T-cell (primary cell): ENCODE measurements around the gene STK32C. TPM values are rescaled to one million over a fixed set of nuclear protein-coding genes. Genes with fewer than 3 reads are reported as not detected.

ENCODE experiments used
- ATAC-seq, 4 experiments: fragments of 200-7000 bp in 3 of 4; fragments of 150-1000 bp in 1 of 4; cut with Tn5 transposase; replicated peaks in 1 of 4; 1 replicate in 3 of 4; 2 replicates in 1 of 4; pipeline ENCODE4 v1.10.0; 2021; ENCODE audit warnings: moderate library complexity in 3 of 4, mild to moderate bottlenecking in 2 of 4, moderate number of reproducible peaks in 1 of 4
- CTCF ChIA-PET, 2 donors: fragments of 300-600 bp; sonication (Branson Sonifier 250); formaldehyde crosslinking; loops; one replicate each; lab custom pipeline; 2022; ENCODE audit warnings: antibody characterized with exemption in 2 of 2; lab: Charles Lee
- POLR2A ChIA-PET, 2 donors: fragments of 300-600 bp; sonication (Branson Sonifier 250); formaldehyde crosslinking; loops; one replicate each; lab custom pipeline; 2022; ENCODE audit warnings: antibody characterized with exemption in 2 of 2; lab: Charles Lee
- DNase-seq, 35 experiments: peaks; one replicate each; pipeline versions ENCODE4 v3.0.0 to v3.0.0-alpha.2; 2013 to 2023
- H3K27ac ChIP-seq: one replicate; pipeline ENCODE4 v1.5.1; 2013; ENCODE audit warnings: low read length
- H3K27me3 ChIP-seq, 2 experiments: replicated peaks in 1 of 2; 1 replicate in 1 of 2; 2 replicates in 1 of 2; pipeline versions ENCODE4 v1.6.1 to v1.7.0; 2013; ENCODE audit warnings: low read length in 1 of 2, mixed read lengths in 1 of 2; ENCODE audit not compliant: control insufficient read depth in 2 of 2, insufficient read depth in 2 of 2; ENCODE audit errors: extremely low read depth in 1 of 2
- H3K36me3 ChIP-seq, 2 donors: 1 replicate in 1 of 2; 2 replicates in 1 of 2; pipeline versions ENCODE4 v1.6.1 to v1.7.0; 2013; ENCODE audit warnings: low read length in 1 of 2; ENCODE audit not compliant: control insufficient read depth in 2 of 2, insufficient read depth in 1 of 2; ENCODE audit errors: extremely low read depth in 1 of 2
- H3K4me1 ChIP-seq, 2 experiments: 1 replicate in 1 of 2; 2 replicates in 1 of 2; pipeline versions ENCODE4 v1.6.1 to v1.7.0; 2013; ENCODE audit warnings: low read length in 2 of 2, mixed read lengths in 1 of 2; ENCODE audit not compliant: insufficient read depth in 2 of 2, control insufficient read depth in 1 of 2; ENCODE audit errors: extremely low read depth in 1 of 2
- H3K4me3 ChIP-seq, 2 donors: 1 replicate in 1 of 2; 2 replicates in 1 of 2; pipeline versions ENCODE4 v1.5.1 to v1.7.0; 2013; ENCODE audit warnings: mild to moderate bottlenecking in 2 of 2, low read length in 1 of 2, moderate library complexity in 1 of 2; ENCODE audit not compliant: control insufficient read depth in 1 of 2; ENCODE audit errors: extremely low read depth in 1 of 2
- H3K9me3 ChIP-seq: 2 replicates; pipeline ENCODE4 v1.7.0; 2013
- H3K27ac Mint-ChIP-seq, 2 donors: one replicate each; pipeline ENCODE4 v1.8.0; 2020 to 2021; ENCODE audit warnings: mild to moderate bottlenecking in 2 of 2, mixed read lengths in 2 of 2
- H3K27me3 Mint-ChIP-seq, 2 donors: one replicate each; pipeline ENCODE4 v1.8.0; 2021 to 2022; ENCODE audit warnings: mixed read lengths in 2 of 2
- H3K36me3 Mint-ChIP-seq: one replicate; pipeline ENCODE4 v1.8.0; 2021; ENCODE audit warnings: mixed read lengths
- H3K4me1 Mint-ChIP-seq, 3 donors: one replicate each; pipeline ENCODE4 v1.8.0; 2020 to 2022; ENCODE audit warnings: mixed read lengths in 3 of 3, mild to moderate bottlenecking in 1 of 3
- H3K4me3 Mint-ChIP-seq, 3 donors: one replicate each; pipeline ENCODE4 v1.8.0; 2020 to 2022; ENCODE audit warnings: mild to moderate bottlenecking in 3 of 3, mixed read lengths in 3 of 3, moderate library complexity in 3 of 3
- H3K9me3 Mint-ChIP-seq, 3 donors: one replicate each; pipeline ENCODE4 v1.8.0; 2020 to 2022; ENCODE audit warnings: mixed read lengths in 3 of 3
- WGBS: methylation state at CpG from one replicate; pipeline ENCODE4 v1.1.5; 2013; ENCODE audit warnings: missing lambda C conversion rate; ENCODE audit not compliant: insufficient coverage; 5-methylcytosine and 5-hydroxymethylcytosine counted together
- total RNA-seq, 35 experiments: library from RNA in 6 of 35; stranded (reverse) in 6 of 35; fragments of 120-200 nt in 1 of 35; gene quantifications; one replicate each; pipeline versions ENCODE4 v1.2.1 to v1.2.4 and lab custom pipeline; 2013 to 2026

The STK32C gene
- total RNA-seq, 5 donors from 2014 or later (not counting 1 experiment from before 2014, with no cell fraction given), result 5.8 to 16.4 (median 12.2) TPM

DNA sequence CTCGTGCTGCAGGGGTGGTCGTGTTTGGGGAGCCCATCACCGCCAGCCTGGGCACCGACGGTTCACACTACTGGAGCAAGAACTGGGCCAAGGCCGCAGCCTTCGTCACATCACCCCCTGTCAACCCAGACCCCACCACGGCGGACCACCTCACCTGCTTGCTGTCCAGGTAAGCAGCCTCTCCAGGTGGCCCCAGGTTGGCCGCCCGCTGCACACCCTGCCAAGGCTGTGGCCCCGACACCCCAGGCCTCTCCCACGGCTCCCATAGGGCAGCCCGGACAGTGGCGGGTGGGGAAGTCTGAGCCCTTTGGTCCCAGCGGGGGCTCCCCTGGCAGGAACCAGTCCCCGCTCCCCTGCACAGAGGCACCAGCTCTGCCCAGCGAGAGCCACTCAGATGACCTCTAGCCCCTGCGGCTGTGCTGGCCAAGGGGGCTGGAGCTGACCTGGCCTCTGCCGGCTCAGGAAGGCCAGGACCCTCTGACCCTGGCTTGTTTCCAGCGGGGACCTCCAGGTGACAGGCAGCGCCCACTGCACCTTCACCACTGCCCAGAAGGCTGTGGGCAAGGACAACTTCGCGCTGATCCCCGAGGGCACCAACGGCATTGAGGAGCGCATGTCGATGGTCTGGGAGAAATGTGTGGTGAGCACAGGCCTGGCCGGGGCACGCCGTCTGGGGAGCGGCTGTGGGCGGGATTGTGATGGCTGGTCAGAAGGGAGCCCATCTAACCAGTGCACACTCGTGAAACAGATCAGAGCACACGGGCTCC, 107.2 kb downstream of the STK32C start:
- Histone ChIP-seq H3K27me3 (peaks cover 0 to 26% of the 10 kb centered on the region in 2 experiments), H3K4me1 (no peaks in the 10 kb centered on the region), H3K9me3 (no peaks in the 10 kb centered on the region), H3K27ac (no peak overlapping the region), H3K4me3 (no peak overlapping the region), H3K36me3 (no peaks in the 10 kb centered on the region)
- POLR2A ChIA-PET, result no interaction called here
- Mint-ChIP-seq H3K27ac (no peak overlapping the region), H3K4me3 (no peak overlapping the region), H3K36me3 (no peaks in the 10 kb centered on the region), H3K27me3 (no peaks in the 10 kb centered on the region), H3K4me1 (no peaks in the 10 kb centered on the region), H3K9me3 (no peaks in the 10 kb centered on the region)
- no peak for ATAC-seq
- 84% methylated on average over 35 of the region's 35 CpGs for WGBS
- DNase-seq, result no peak
- CTCF ChIA-PET, result no interaction called here

DNA sequence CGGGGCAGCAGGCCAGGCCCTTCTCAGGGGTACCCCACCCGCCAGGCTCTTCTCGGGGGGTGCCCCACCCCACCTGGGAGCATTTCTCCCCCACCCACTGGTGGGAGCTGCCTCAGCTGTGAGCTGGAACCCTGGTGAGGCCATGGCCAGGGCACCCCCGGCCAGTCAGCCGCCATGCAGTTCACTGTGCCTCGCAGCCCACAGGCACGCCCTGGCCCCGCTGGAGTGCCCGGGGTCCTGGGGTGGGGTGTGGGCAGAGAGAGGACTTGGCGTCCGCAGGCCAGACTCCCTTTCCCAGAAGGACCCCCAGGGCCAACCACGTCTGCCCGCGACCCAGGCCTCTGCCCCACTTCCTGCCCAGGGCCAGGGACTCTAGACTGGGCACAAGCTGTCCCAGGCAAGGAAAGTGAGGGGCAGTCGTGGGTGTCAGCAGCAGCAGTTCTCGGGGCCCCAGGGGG, 107.9 kb downstream of the STK32C start:
- CTCF ChIA-PET, result no interaction called here
- H3K27me3 Mint-ChIP-seq, result no peaks in the 10 kb centered on the region
- H3K4me1 Mint-ChIP-seq, result no peaks in the 10 kb centered on the region
- Histone ChIP-seq H3K4me1 (no peaks in the 10 kb centered on the region), H3K27ac (no peak overlapping the region), H3K27me3 (peaks cover 0 to 31% of the 10 kb centered on the region in 2 experiments), H3K36me3 (no peaks in the 10 kb centered on the region), H3K4me3 (no peak overlapping the region), H3K9me3 (no peaks in the 10 kb centered on the region)
- POLR2A ChIA-PET, result no interaction called here
- DNase-seq (no peak), ATAC-seq (no peak)
- 68% methylated on average over 15 of the region's 16 CpGs for WGBS
- H3K9me3 Mint-ChIP-seq, result no peaks in the 10 kb centered on the region
- H3K36me3 Mint-ChIP-seq, result no peaks in the 10 kb centered on the region
- no peak overlapping the region for H3K27ac Mint-ChIP-seq
- H3K4me3 Mint-ChIP-seq, result no peak overlapping the region

DNA sequence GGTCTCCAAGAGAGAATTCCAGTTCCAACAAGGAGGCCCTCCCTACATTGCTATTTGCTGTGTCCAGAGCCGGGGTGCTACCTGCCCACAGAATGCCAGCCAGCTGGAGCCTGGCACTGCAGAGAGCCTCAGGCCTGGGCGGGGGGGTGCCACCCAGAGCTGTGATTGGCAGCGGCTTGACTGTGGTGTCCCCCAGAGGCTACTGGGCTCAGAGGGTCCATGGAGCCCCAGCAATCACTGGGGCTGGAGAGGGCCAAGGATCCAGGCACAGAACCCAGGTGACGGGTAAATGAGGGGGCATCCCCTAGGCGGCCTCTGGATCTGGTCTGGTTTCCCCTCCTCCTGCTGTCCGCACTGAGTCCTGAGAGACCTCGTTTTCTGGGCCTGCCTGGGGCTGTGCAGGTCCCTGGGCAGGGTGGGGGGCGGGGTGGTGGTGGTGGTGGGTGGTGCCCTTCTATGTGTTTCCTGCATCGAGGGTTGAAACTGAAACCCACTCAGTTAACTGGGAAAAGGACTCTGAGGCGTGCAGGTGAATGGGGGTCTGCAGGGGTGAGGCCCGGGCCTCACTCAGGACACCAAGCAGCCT, 108.4 kb downstream of the STK32C start:
- ChIA-PET CTCF (no interaction called here), POLR2A (no interaction called here)
- H3K27ac Mint-ChIP-seq, result no peak overlapping the region
- no peaks in the 10 kb centered on the region for H3K9me3 Mint-ChIP-seq
- ATAC-seq (no peak), DNase-seq (no peak)
- peaks cover 0 to 4% of the 10 kb centered on the region in 2 donors for H3K27me3 Mint-ChIP-seq
- no peaks in the 10 kb centered on the region for H3K36me3 Mint-ChIP-seq
- H3K4me1 Mint-ChIP-seq, result no peaks in the 10 kb centered on the region
- H3K4me3 ChIP-seq, result no peak overlapping the region
- H3K36me3 ChIP-seq, result no peaks in the 10 kb centered on the region
- H3K27me3 ChIP-seq, result peaks cover 0 to 36% of the 10 kb centered on the region in 2 experiments
- H3K4me1 ChIP-seq, result no peaks in the 10 kb centered on the region
- H3K4me3 Mint-ChIP-seq, result no peak overlapping the region
- no peak overlapping the region for H3K27ac ChIP-seq
- 75% methylated on average over 9 of the region's 11 CpGs for WGBS
- H3K9me3 ChIP-seq, result no peaks in the 10 kb centered on the region

DNA sequence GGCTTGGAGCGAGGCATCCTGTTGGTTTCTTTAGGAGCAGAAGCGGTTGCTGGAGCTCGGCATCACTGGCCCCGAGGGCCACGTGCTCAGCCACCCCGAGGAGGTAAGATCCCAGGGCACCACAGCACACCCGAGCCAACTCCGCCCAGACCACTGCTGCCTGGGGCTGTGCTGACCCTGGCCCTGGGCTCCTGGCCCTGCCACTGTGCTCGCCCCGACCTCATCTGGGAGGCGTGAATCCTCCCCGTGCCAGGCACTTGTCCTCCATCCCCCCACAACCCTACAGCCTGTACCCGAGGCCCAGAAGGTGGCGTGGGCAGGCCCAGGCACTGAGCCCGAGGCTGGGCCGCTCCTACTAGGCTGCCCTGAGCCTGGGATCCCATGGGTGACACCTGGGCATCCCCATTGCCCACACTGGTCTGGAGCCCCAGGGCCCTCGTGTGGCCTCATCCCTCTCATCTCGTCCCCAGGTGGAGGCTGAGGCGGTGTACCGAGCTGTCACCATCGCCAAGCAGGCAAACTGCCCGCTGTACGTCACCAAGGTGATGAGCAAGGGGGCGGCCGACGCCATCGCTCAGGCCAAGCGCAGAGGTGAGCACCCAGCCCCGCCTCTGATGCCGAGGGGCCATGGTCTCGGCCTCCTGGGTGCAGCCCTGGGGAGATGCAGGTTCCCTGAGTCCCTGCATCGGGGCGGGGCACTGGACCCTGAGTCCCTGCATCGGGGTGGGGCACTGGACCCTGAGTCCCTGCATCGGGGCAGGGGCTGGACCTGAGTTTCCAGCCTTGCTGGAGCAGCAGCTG, 109.2 kb downstream of the STK32C start:
- WGBS, result 84% methylated on average over 34 of the region's 35 CpGs
- H3K4me3 Mint-ChIP-seq, result no peak overlapping the region
- H3K4me1 Mint-ChIP-seq, result no peaks in the 10 kb centered on the region
- no peak overlapping the region for H3K27ac Mint-ChIP-seq
- Histone ChIP-seq H3K9me3 (no peaks in the 10 kb centered on the region), H3K36me3 (no peaks in the 10 kb centered on the region), H3K4me3 (no peak overlapping the region), H3K27me3 (peaks cover 0 to 44% of the 10 kb centered on the region in 2 experiments), H3K4me1 (no peaks in the 10 kb centered on the region), H3K27ac (no peak overlapping the region)
- H3K9me3 Mint-ChIP-seq, result no peaks in the 10 kb centered on the region
- ATAC-seq (no peak), DNase-seq (no peak)
- ChIA-PET POLR2A (no interaction called here), CTCF (no interaction called here)
- H3K27me3 Mint-ChIP-seq, result peaks cover 0 to 5% of the 10 kb centered on the region in 2 donors
- no peaks in the 10 kb centered on the region for H3K36me3 Mint-ChIP-seq

DNA sequence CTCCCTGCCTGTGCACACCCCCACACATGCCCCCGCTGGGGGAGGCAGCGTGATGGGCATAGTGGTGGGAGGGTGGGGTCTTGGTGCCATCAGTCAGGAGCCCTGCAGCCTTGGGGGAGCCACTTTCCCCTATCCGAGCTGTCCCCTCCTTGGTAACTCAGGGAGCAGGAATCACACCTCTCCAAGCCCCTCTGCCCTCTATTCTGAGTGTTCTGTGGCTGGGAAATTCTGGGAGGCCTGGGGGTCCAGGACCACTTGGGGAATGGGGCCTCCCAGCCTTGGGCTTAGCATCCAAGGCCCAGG, 109.7 kb downstream of the STK32C start:
- ATAC-seq, result no peak
- WGBS, result no CpG with 5 or more reads among the region's 3 CpGs
- Mint-ChIP-seq H3K4me1 (no peaks in the 10 kb centered on the region), H3K27me3 (peaks cover 0 to 5% of the 10 kb centered on the region in 2 donors), H3K27ac (no peak overlapping the region), H3K4me3 (no peak overlapping the region), H3K9me3 (no peaks in the 10 kb centered on the region), H3K36me3 (no peaks in the 10 kb centered on the region)
- no peak for DNase-seq
- H3K4me1 ChIP-seq, result no peaks in the 10 kb centered on the region
- H3K36me3 ChIP-seq, result no peaks in the 10 kb centered on the region
- no peak overlapping the region for H3K4me3 ChIP-seq
- H3K9me3 ChIP-seq, result no peaks in the 10 kb centered on the region
- H3K27me3 ChIP-seq, result peaks cover 0 to 49% of the 10 kb centered on the region in 2 experiments
- no peak overlapping the region for H3K27ac ChIP-seq
- ChIA-PET CTCF (no interaction called here), POLR2A (no interaction called here)

DNA sequence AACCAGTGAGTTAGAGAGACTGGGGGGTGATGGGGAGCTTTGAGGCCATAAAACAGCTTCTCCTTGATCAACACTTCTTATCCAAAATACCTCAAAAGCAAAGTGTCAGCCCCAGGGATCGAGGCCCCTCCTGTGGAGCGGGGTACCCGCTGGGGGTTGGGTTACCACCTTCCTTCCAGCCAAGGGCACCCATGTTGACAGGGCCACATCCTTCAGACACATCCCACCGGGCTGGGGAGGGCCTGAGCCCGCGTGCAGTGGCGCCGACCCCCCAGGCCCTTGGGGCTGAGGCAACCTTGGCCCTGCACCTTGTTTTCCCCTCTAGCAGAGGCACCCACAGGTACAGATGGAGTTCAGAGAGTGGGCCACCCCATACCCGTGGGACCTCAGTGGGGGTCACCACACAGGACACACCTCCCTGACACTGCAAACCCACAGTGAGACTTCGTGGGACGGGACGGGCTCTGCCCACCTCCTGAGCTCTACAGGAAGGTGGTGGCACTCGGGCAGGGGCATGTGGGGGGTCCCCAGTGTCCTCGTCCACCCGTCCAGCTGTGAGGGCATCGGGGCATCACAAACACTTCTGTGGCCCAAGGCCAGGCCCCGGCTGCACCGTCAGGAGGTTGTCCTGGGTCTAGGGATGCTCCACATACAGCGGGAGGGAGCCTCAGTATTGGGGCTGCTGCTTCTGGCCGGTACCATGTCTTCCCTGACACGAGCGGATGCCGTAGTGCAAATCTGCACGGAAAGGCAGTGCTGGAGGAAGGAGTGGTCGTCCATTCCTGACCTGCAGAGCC, 110.3 kb downstream of the STK32C start:
- Histone ChIP-seq H3K4me3 (no peak overlapping the region), H3K9me3 (no peaks in the 10 kb centered on the region), H3K27ac (no peak overlapping the region), H3K36me3 (no peaks in the 10 kb centered on the region), H3K27me3 (peaks cover 0 to 52% of the 10 kb centered on the region in 2 experiments), H3K4me1 (no peaks in the 10 kb centered on the region)
- Mint-ChIP-seq H3K4me1 (no peaks in the 10 kb centered on the region), H3K36me3 (no peaks in the 10 kb centered on the region), H3K27me3 (peaks cover 0 to 5% of the 10 kb centered on the region in 2 donors), H3K4me3 (no peak overlapping the region), H3K9me3 (no peaks in the 10 kb centered on the region), H3K27ac (no peak overlapping the region)
- ChIA-PET CTCF (no interaction called here), POLR2A (no interaction called here)
- DNase-seq (no peak), ATAC-seq (no peak)
- 78% methylated on average over 17 of the region's 25 CpGs for WGBS
